ENCODE data around the gene ASIC4.

Gene ASIC4

DNA sequence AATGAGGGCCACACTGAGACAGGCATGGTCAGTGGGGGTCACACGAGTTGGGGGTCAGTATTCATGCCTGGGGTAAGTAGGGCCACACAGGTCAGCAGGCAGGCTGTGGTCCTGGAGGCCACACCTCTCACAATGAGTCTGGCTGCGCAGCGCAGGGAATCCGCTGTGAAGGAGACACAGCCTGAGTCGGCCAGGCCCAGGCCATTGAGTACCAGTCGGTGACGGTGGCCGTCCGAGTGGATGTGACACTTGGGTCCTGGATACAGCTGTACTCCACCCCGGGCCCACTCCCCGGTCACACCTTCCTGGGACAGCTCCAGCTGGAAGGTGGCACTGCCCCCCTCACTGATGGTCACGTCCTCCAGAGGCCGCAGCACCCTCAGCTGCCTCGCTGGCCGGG is 40.1 kb downstream of the ASIC4 start:
- no peak for DNase-seq

DNA sequence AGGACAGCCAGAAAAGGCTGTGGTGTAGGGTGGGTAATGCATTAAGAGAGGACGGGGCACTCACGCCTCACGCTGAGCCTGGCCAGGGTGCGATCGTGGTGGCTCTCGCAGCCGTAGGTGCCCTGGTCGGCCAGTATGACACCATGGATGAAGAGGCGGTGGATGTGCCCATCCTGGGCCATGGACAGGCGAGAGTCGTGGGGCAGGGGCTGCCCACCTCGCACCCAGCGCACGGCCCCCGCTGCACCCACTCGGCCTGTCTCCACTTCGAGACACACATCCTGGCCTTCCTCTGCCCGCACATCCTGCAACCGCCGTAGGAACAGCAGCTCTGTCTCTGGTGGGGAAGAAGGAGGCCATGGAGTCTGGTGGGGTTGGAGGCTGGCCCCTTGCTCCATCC is 41.7 kb downstream of the ASIC4 start:
- DNase-seq = no peak

DNA sequence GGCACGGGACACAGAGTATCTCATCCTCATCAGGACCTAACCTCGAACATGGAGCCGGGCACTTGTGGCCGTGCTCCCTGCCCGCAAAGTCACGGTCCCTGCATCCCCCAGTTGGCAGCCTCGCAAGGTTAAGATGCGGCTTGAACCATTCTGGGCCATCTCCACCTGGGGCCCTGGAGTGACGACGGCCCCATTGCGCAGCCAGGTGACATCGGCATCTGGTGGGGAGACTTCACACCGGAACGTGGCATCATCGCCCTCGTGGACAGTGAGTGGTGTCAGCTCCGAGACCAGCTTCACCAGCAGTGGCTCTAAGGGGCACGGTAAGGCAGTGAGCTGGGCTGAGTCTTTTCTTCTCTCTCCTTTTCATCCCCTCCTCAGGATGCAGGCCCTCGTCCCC is 42.1 kb downstream of the ASIC4 start:
- DNase-seq = no peak

DNA sequence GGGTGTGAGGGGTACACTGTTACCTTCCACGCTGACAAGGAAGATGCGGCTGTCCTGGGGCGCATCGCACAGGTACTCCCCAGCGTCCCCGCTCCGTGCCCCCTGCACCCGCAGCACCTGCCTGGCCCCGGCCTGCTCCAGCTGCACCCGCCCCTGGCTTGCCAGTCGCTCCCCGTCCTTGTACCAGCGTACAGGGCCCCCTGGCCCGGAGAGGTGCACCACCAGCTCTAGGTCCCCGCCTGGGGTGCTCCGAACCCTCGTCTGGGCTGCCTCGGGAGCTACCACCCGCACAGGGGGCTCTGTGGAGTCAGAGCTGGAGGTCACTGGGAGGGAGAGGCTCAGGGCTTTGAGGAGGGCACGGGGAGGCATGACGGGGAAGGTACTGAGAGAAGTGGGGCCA is 43.0 kb downstream of the ASIC4 start:
- DNase-seq = no peak

DNA sequence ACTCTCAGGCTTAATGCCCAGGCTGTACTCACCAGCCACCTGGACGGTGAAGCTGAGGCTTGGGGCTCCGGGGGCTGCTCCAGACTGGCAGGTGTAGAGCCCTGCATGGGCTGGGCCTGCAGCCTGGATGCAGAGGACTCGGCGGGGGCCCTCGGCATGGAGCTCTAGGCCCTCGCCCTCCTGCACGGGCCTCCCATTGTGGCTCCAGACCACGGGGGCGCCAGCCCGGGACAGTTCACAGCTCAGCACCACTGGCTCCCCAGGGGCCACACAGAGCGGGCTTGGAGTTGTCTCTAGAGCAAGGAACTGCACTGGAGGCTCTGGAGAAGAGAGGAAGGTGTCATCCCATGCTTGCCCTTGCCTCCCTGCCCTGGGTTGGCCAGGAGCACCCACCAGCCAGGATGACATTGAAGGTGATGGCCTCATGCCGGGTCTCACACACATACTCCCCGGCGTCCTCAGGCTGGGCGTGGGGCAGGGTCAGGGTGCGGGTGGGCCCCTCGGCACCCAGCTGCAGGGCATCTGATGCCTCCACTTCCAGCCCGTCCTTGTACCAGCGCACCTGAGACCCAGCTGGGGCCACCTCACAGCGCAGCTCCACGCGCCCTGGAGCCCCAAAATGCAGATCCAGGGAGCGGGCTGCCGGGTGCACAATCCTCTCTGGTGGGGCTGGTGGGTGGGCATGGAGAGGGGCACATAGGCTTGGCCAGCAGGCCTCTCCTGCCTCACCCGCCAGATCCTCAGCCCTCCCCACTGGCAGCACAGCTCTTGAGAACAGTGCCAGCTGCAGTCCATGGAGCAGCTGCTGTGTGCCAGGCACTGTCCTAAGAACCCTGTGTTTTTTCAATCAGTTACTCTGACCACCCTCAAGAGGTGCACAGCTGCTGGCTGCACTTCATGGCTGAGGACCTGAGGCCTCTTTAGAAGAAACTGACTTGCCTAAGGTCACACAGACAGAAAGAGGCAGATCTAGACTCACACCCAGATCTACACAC is 43.8 kb downstream of the ASIC4 start:
- DNase-seq = no peak

DNA sequence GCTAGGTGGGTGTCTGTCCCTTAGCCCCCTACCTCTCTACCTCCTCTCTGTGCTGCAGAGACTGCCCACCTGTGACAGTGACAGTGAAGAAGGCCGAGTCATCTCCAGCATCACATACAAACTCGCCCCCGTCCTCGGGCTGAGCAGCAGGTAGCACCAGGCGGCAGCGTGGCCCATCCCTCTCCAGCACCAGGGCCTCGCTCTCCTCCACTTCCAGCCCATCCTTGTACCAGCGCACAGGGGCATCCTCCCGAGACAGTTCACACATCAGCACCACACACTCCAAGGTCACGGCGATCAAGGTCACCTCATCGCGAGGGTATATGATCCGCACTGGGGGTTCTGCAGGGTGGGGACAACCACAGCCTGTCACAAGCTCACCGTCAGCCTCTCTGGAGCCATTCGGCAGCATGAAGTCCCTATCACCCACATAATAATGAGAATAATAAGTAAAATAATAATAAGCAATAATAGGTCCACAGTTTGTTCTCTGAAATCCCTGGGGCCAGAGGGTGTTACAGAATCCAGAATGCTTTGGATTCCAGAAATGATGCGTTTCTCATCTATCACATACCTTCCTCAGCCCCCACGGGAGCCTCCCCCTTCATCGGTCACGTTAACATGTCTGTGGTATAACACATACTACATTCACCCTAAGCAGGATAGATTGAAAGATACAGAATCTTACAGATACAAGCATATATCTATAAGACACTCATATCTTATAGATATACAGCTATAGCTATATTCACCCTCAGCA is 45.1 kb downstream of the ASIC4 start:
- DNase-seq = no peak

DNA sequence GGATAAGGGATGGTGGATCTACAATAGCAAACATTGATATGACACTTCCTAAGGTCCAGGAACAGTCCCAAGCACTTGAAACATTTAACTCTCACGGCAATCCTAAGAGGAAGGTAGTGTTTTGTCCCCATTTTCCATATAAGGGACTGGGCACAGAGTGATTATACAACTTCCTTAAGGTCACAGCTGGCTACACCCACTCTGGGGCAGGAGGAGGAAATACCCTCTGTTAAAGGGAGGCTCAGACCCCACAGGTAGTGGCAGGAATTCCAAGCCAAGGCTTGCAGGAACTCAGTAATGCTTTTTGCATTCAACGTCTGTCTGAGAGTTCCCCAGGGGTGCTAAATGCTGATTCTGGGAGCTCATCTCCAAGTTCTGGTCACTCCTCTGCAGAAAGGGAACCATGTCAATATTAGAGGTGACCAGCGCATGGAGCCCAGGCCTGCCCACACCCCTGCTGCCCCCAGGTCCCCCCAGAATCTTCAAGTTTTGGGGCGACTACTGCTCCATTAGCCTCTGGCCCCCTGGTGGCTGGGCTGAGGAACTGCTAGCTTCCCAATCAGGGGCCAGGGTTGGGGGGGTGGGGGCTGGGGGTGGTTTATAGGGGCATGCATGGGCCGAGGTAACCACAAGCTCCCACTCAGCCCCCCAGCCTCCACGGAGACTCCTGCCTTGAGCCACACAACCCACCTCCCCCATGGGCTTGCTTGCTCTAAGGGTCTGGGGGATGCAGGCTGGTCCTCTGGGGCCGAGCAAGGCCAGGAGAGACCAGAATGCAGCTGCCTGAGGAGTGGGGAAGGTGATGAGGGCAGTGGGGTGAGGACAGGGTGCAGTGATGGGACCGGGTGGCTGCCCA is 46.0 kb downstream of the ASIC4 start:
- peak; percentile 26 for DNase-seq

DNA sequence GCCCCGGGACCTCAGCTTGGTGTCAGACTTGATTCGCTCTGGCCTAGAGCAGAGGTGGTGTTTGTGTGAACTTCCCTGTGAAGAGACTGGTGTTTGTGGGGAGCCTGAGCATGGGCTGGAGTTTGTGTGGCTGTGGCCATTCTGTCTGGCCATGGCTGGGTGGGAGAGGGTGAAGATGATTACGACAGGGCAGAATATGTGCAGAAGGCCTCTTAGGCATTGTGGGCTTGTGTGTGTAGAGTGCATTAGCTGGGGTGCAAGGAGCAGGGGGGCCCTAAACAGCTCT is 46.6 kb downstream of the ASIC4 start:
- DNase-seq = no peak

DNA sequence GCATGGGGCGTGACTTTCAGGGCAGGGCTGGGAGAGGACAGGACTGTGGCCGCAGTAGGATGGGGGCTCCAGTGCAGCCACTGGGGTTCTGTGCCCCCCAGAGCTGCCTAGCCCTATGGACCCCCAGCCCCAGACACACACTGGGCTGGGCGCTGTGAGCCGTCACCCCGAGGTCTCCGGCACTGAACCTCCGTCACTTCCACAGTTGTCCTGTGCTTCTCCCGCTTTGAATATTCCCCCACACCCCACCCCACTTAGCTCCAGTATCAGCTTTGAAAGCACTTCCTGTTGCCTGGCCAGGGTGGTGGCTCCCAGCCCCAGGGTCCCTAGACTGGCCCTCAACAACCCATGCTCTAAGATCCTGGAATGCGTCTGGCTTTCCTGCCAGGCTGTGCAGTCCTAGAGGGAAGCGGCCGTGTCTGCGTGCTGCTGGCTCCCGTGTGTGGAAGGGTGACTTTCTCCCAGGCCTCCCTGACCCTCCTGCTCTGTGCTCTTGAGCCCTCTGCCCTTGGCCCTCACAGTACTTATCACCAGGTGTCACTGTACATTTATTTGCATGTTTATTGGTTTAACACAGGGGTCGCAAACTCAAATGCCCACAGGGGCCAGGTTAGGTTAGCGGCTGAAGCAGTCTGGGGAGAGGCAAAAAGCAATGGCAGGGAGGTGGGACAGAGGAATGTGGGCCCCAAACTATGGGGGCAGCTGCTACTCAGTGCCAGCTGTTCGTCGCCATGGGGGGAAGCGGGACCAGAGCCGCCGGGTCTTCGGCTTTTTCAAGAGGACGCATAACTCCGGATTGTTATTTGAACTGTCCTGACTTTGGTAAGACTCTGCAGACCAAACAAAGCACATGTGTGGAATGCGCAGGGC is 47.1 kb downstream of the ASIC4 start:
- peak; percentile 50 for DNase-seq

DNA sequence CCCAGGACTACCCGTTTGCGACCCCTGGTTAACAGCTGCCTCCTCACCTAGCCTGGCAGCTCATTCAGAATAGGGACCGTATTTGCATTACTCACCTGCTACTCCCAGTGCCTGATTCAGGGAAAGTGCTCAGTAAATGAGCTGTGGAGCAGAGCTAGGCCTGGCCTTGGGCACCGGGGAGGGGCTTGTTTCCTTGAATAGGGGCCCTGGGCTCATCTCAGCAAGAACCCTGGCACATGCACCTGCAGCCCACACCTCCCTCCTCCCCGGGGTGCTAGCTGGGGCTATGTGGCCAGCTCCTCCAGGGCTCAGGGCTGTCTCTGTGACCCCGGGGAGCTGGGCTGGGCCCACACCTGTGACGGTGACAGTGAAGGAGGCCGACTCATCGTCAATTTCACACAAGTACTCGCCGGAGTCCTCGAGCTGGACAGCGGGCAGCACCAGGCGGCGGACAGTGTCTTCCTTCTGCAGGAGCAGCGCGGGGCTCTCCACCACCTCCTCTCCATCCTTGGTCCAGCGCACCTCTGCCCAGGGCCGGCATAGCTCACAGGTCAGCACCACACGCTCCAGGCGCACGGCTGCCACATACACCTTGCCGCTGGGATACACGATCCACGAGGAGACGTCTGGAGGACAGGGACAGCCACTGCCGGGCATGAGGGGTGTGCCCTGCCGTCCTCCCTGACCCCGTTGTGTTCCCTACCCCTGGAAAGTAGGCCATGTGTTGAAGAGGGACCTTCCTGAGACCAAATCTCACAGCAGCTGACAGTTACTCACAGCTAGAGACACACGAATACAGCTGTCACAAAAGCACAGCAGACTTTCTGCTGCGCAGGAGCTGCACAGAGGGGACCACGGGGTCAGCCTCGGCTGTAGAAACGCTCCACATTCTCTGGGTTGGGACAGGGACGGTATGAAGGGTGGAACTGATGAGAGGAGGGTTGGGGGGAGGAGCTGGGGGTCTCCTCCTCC is 48.1 kb downstream of the ASIC4 start:
- DNase-seq = no peak

DNA sequence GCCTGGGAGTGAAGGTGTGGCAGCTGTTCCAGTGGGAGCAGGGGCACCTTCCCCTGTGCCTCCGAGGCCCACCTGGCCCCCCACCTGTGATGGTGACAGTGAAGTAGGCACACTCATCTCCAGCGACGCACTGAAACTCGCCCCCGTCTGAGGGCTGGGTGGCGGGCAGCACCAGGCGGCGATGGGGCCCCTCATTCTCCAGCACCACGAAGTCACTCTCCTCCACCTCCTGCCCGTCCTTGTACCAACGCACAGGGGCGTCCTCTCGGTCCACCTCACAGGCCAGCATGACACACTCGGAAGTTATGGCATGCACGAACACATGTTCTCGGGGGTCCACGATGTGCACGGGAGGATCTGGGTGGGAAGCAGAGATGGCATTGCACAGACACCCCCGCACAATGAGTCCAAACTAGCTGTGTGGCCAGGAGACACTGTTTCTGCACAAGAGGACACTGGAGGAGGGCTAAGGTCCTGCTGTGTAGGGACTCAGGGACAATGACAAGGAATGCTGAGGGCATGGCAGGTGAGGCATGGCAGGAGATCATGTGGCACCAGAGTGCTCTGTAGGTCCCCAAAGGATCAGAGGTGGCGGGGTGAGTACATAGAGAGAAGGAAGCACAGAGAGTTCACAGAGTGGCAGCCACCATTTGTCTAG is 49.1 kb downstream of the ASIC4 start:
- no peak for DNase-seq

DNA sequence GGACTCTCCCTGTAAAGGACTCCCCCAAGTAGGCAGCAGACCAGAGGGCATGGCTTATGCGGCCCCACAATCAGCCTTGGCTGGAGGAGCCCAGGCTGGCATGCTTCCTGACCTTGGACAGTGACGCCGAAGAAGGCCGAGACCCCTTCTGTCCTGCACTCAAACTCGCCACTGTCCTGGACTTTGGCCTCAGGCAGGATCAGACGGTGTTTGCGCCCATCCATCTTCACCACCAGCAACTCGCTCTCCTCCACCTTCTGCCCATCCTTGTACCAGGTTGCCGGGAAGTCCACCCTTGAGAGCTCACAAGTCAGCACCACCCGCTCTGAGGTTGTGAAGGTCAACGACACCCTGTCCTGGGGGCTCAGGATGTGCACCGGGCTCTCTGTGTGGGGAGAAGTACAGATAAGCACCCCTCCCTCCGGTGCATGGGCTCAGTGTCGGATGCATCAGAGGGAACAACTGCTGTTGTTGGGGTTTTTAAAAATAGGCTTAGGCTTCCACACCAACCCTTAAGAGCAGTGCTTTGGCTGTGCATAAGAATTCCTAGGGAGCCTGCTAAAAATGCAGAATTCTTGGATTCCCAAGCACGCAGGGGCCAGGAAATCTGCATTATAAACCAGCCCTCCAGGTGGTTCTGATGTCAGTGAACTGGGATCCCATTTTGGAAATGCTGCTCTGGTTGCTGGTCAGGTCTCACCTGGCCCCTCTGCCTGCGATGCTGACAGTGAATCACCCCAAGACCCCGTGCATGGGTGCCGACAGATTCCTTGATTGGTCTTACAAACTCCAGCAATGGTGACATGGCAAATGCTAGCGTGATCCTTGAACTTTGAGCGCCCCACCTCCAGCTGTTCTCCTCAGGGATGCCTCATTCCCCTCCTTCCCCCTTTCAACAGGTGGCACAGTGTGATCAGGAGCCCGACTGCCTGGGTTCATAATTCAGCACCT is 51.1 kb downstream of the ASIC4 start:
- no peak for DNase-seq

DNA sequence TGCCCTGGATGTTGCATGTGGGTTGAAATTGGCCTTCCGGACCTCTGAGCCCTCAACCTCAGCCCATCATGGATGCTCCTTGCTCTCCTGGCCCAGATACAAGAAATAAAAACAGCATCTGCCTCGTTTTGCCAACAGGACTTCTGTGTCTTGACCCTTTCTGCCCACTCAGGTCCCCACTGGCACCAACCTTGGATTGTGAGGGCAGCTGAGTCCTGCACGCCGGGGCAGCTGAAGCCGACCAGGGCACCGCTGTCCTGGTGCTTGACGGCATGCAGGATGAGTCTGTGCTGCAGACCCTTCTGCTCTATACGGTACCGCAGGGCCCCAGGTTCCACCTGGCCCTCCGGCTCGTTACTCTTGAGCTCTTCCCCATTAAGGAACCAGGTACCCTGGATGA is 52.4 kb downstream of the ASIC4 start:
- no peak for DNase-seq

DNA sequence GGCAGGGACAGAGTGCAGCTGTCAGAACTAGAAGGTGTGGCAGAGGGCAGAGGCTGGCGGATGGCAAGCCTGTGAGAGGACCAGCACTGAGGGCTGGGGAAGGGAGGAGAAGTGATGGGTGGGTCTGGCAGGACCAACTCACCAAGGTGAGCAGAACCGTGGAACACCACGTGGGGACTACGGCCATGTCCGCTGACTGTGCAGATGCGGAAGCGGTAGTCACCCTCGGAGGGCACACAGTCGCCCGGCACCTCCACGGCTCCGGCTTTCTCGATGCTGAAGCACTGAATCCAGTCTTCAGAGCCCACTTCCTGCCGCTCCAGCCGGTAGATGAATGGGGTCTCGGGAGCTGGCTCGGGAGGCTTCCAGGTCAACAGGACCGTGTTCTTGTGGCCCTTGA is 52.8 kb downstream of the ASIC4 start:
- no peak for DNase-seq

DNA sequence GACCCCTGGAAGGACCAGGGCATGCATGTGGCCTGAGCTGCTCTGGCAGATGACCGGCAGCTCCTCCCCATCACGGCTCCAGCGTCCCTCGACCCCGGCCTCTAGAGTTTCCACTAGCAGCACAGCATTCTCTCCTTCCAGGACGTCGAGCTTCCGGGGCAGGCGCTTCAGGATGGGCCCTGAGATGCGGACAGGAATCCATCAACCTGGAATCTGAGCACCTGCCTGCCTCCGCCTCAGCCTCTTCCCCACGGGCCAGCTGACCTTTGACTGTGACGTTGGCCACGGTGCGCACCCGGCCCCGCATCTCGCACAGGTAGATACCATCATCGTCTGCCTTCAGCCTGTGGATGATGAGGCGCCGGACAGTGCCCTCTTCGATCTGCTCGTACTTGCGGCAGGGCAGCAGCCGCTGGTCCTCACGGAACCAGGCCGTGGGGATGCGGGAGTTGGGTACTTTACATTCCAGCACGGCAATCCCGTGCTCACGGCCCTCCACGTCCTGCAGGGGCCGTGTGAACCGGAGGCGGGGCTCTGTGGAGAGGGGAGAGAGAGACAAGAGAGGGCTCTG is 53.6 kb downstream of the ASIC4 start:
- DNase-seq = no peak

DNA sequence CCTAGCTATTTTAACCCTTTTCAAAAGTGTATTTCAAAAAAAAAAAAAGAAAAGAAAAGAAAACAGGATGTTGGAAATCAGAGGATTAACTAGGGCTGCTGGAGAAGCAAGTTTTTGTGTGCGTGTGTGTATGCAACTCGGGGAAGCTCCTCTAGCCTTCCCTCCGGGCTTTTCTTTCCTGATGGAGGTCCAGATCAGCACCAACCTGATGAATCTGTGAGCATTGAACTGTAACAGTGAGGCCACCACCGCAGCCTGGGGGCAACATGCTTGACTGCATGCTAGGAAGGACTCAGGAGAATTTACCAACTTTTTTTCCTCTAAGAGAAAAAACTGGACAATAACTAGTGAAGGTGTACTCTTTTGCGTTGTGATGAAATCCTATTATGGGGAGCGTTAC is 54.8 kb downstream of the ASIC4 start:
- no peak for DNase-seq

DNA sequence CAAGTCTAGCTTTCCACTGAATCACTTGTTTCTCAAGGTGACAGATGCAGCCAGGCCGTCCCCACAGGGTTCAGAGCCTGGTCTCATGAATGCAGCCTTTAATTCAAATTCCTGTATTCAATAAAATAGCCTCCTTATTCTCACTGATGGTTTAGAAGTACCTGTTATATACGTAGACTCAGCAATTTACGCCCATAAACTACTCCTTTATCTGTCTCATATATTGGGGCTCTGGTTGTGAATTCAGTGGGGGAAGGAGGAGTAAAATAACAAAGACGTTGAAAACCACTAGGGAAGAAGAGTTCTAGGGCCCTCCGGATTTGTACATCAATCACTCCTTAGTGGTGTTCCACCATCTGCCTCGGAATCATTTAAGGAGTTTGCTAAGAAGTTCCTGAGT is 55.4 kb downstream of the ASIC4 start:
- peak; percentile 94 for DNase-seq

DNA sequence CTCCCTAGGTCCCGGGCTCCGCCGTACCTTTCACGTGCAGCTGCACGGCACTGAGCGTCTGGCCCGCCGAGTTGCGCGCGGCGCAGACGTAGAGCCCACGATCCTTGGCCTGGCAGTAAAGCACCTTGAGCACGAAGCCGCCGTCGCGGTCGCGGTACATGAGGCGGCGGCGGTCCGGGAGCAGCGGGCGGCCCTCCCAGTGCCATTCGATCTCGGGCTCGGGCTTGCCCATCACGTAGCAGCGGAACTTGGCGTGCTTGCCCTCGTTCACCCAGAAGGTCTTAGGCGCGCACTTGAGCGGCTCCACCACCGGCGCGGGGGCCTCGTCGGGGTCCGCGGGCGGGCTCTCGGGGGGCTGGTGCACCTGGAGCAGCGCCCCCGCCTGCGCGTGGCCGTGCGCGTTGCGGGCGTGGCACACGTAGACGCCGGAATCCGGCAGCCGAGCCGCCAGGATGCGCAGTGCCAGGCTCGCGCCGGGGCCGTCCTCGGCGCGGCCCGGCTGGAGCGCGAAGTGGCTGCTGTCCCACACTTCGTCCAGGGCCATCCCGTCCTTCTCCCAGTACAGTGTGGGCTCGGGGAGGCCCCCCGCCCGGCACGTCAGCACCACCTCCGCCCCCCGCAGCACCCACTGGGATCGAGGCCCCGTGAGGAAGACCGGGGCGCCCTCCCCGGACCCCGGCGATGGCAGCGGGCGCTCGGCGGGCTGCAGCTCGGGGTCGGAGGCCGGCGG is 56.1 kb downstream of the ASIC4 start:
- peak; percentile 61 for DNase-seq
